Glomerular endothelial cell (primary cell): ENCODE results near the gene STAP2. TPM values are rescaled to one million over a fixed set of nuclear protein-coding genes. Genes with fewer than 3 reads are reported as not detected.

Experiments
- DNase-seq: peaks from one replicate; pipeline ENCODE4 v3.0.0-alpha.2; 2011; ENCODE audit warnings: low read depth, low spot score; ENCODE audit errors: extremely low read depth
- total RNA-seq: library from RNA; depleted of rRNA; stranded (reverse); fragments of >200 nt; gene quantifications from 2 replicates; pipeline ENCODE4 v1.2.3, GENCODE V29; 2015

The STAP2 gene
- total RNA-seq, 1 donor from 2014 or later: 29.3 TPM

- DNase-seq: no peak
These were observed 32.9 kb upstream of the STAP2 start for GRCh38 chr19:4371247-4372164.

GRCh38 chr19:4370418-4371041 is 31.9 kb upstream of the STAP2 start:
- no peak for DNase-seq

- DNase-seq: no peak
These were observed 31.2 kb upstream of the STAP2 start for GRCh38 chr19:4369888-4370260.

- DNase-seq: no peak
These were observed 30.7 kb upstream of the STAP2 start for GRCh38 chr19:4369109-4369887.

GRCh38 chr19:4368128-4368820 is 29.6 kb upstream of the STAP2 start:
- DNase-seq: no peak

GRCh38 chr19:4367781-4368127 is 29.1 kb upstream of the STAP2 start:
- DNase-seq: no peak

GRCh38 chr19:4367336-4367723 is 28.7 kb upstream of the STAP2 start:
- DNase-seq: no peak

GRCh38 chr19:4366666-4367335 is 28.2 kb upstream of the STAP2 start:
- no peak for DNase-seq

GRCh38 chr19:4365791-4366665 is 27.4 kb upstream of the STAP2 start:
- no peak for DNase-seq

- no peak for DNase-seq
These were observed 26.7 kb upstream of the STAP2 start for GRCh38 chr19:4365341-4365740.

- DNase-seq: no peak
These were observed 25.1 kb upstream of the STAP2 start for GRCh38 chr19:4363571-4364304.

GRCh38 chr19:4362831-4363545 is 24.4 kb upstream of the STAP2 start:
- no peak for DNase-seq

GRCh38 chr19:4362101-4362828 is 23.6 kb upstream of the STAP2 start:
- DNase-seq: no peak

- no peak for DNase-seq
These were observed 22.8 kb upstream of the STAP2 start for GRCh38 chr19:4361152-4362046.

GRCh38 chr19:4360641-4361151 is 22.1 kb upstream of the STAP2 start:
- DNase-seq: no peak

GRCh38 chr19:4360081-4360569 is 21.5 kb upstream of the STAP2 start:
- no peak for DNase-seq
